CD8-positive, alpha-beta memory T cell (primary cell): ENCODE measurements around the gene MYO15A. TPM values are rescaled to one million over a fixed set of nuclear protein-coding genes. Genes with fewer than 3 reads are reported as not detected.

Experiments
- CTCF ChIA-PET: fragments of 350-600 bp; sonication (Branson Sonifier 250); formaldehyde crosslinking; loops from one replicate; lab custom pipeline; 2021; ENCODE audit warnings: antibody characterized with exemption; lab: Charles Lee
- POLR2A ChIA-PET: fragments of 350-600 bp; sonication (Branson Sonifier 250); formaldehyde crosslinking; loops from one replicate; lab custom pipeline; 2021; ENCODE audit warnings: antibody characterized with exemption; lab: Charles Lee
- DNase-seq, 5 donors: peaks; one replicate each; pipeline versions ENCODE4 v3.0.0 to v3.0.0-alpha.2; 2020 to 2022; ENCODE audit warnings: mixed read lengths in 1 of 5
- H3K27ac ChIP-seq: one replicate; pipeline ENCODE4 v1.7.0; 2013; ENCODE audit warnings: low read depth, mild to moderate bottlenecking, low read length, moderate library complexity
- H3K27me3 ChIP-seq: 2 replicates; pipeline ENCODE4 v1.7.0; 2013; ENCODE audit warnings: low read length, mild to moderate bottlenecking; ENCODE audit not compliant: insufficient read depth, poor library complexity, severe bottlenecking
- H3K36me3 ChIP-seq: 2 replicates; pipeline ENCODE4 v1.7.0; 2013; ENCODE audit warnings: mild to moderate bottlenecking, low read length, moderate library complexity; ENCODE audit not compliant: insufficient read depth
- H3K4me1 ChIP-seq: 2 replicates; pipeline ENCODE4 v1.7.0; 2013; ENCODE audit warnings: mild to moderate bottlenecking, low read length, moderate library complexity; ENCODE audit not compliant: insufficient read depth
- H3K4me3 ChIP-seq: 2 replicates; pipeline ENCODE4 v1.7.0; 2013; ENCODE audit warnings: mild to moderate bottlenecking, low read length
- H3K9me3 ChIP-seq: 2 replicates; pipeline ENCODE4 v1.7.0; 2013; ENCODE audit warnings: mild to moderate bottlenecking, low read length
- H3K27ac Mint-ChIP-seq, 8 donors: one replicate each; pipeline ENCODE4 v1.8.0; 2020 to 2021; ENCODE audit warnings: mixed read lengths in 8 of 8, mild to moderate bottlenecking in 6 of 8, inconsistent platforms in 3 of 8, moderate library complexity in 3 of 8
- H3K27me3 Mint-ChIP-seq, 2 donors: one replicate each; pipeline ENCODE4 v1.8.0; 2020 to 2021; ENCODE audit warnings: mixed read lengths in 2 of 2, mild to moderate bottlenecking in 1 of 2, moderate library complexity in 1 of 2
- H3K36me3 Mint-ChIP-seq, 3 donors: one replicate each; pipeline ENCODE4 v1.8.0; 2020 to 2021; ENCODE audit warnings: mixed read lengths in 3 of 3, inconsistent platforms in 1 of 3, mild to moderate bottlenecking in 1 of 3
- H3K4me1 Mint-ChIP-seq, 3 donors: one replicate each; pipeline ENCODE4 v1.8.0; 2020 to 2021; ENCODE audit warnings: mixed read lengths in 3 of 3, inconsistent platforms in 1 of 3, mild to moderate bottlenecking in 1 of 3
- H3K4me3 Mint-ChIP-seq, 7 donors: one replicate each; pipeline ENCODE4 v1.8.0; 2020 to 2021; ENCODE audit warnings: mixed read lengths in 7 of 7, mild to moderate bottlenecking in 6 of 7, moderate library complexity in 4 of 7, inconsistent platforms in 2 of 7
- H3K9me3 Mint-ChIP-seq, 5 donors: one replicate each; pipeline ENCODE4 v1.8.0; 2020 to 2022; ENCODE audit warnings: mixed read lengths in 5 of 5, mild to moderate bottlenecking in 3 of 5, moderate library complexity in 2 of 5, inconsistent platforms in 1 of 5
- polyA plus RNA-seq: library from polyadenylated mRNA; unstranded; fragments of 300-500 nt; fragmentation: Illumina TruSeq; gene quantifications from one replicate; pipeline ENCODE4 v1.2.3, GENCODE V29; 2021
- total RNA-seq, 2 experiments: library from RNA; stranded (reverse); gene quantifications; one replicate each; pipeline ENCODE4 v1.2.3, GENCODE V29; 2021

Gene MYO15A
- total and polyA plus RNA-seq, 3 experiments from 2014 or later, result 0.31 to 0.54 (median 0.35) TPM

- no peaks in the 10 kb centered on the region for H3K4me1 ChIP-seq
- H3K27ac Mint-ChIP-seq, result no peak overlapping the region
- H3K4me3 ChIP-seq, result no peak overlapping the region
- H3K4me3 Mint-ChIP-seq, result no peak overlapping the region
- no peaks in the 10 kb centered on the region for H3K36me3 Mint-ChIP-seq
- no peaks in the 10 kb centered on the region for H3K27me3 ChIP-seq
- ChIA-PET POLR2A (interaction anchor here (0.5 kb wide), 1 partner anchor 10 kb away, joined by 5 read pairs; no protein-coding TSS in a partner anchor), CTCF (no interaction called here)
- H3K27ac ChIP-seq, result peak overlapping the region; percentile 4
- H3K9me3 ChIP-seq, result no peaks in the 10 kb centered on the region
- DNase-seq, result no peak
- no peaks in the 10 kb centered on the region for H3K4me1 Mint-ChIP-seq
- H3K9me3 Mint-ChIP-seq, result no peaks in the 10 kb centered on the region
- H3K27me3 Mint-ChIP-seq, result no peaks in the 10 kb centered on the region
- no peaks in the 10 kb centered on the region for H3K36me3 ChIP-seq
Measured at GRCh38 chr17:18172531-18173278, 64.1 kb downstream of the MYO15A start.

- peak overlapping the region in 1 of 8 donors; percentile 22 for H3K27ac Mint-ChIP-seq
- ChIA-PET POLR2A (no interaction called here), CTCF (no interaction called here)
Measured at GRCh38 chr17:18173740-18174139, 65.2 kb downstream of the MYO15A start.

GRCh38 chr17:18176176-18176575 lies 67.6 kb downstream of the MYO15A start:
- Mint-ChIP-seq H3K9me3 (no peaks in the 10 kb centered on the region), H3K27me3 (no peaks in the 10 kb centered on the region), H3K27ac (peak overlapping the region in 1 of 8 donors; percentile 18), H3K36me3 (no peaks in the 10 kb centered on the region), H3K4me1 (no peaks in the 10 kb centered on the region), H3K4me3 (no peak overlapping the region)
- Histone ChIP-seq H3K36me3 (no peaks in the 10 kb centered on the region), H3K4me1 (no peaks in the 10 kb centered on the region), H3K9me3 (no peaks in the 10 kb centered on the region), H3K4me3 (no peak overlapping the region), H3K27me3 (no peaks in the 10 kb centered on the region), H3K27ac (no peak overlapping the region)
- ChIA-PET POLR2A (no interaction called here), CTCF (no interaction called here)
- no peak for DNase-seq

More at GRCh38 chr17:18173740-18174139, 65.2 kb downstream of the MYO15A start:
- Mint-ChIP-seq H3K36me3 (no peaks in the 10 kb centered on the region), H3K4me3 (no peak overlapping the region), H3K27me3 (no peaks in the 10 kb centered on the region), H3K9me3 (no peaks in the 10 kb centered on the region), H3K4me1 (no peaks in the 10 kb centered on the region)
- H3K4me1 ChIP-seq, result no peaks in the 10 kb centered on the region
- no peaks in the 10 kb centered on the region for H3K9me3 ChIP-seq
- H3K4me3 ChIP-seq, result no peak overlapping the region
- H3K27ac ChIP-seq, result no peak overlapping the region
- DNase-seq, result no peak
- no peaks in the 10 kb centered on the region for H3K27me3 ChIP-seq
- no peaks in the 10 kb centered on the region for H3K36me3 ChIP-seq

- POLR2A ChIA-PET, result no interaction called here
- CTCF ChIA-PET, result no interaction called here
- H3K9me3 ChIP-seq, result no peaks in the 10 kb centered on the region
- H3K36me3 ChIP-seq, result no peaks in the 10 kb centered on the region
- no peak for DNase-seq
- peaks cover 0 to 7% (median 3%) of the 10 kb centered on the region in 3 donors for H3K4me1 Mint-ChIP-seq
- H3K27me3 Mint-ChIP-seq, result no peaks in the 10 kb centered on the region
- no peaks in the 10 kb centered on the region for H3K27me3 ChIP-seq
- no peak overlapping the region for H3K27ac Mint-ChIP-seq
- H3K4me3 Mint-ChIP-seq, result no peak overlapping the region
- H3K27ac ChIP-seq, result no peak overlapping the region
- no peaks in the 10 kb centered on the region for H3K9me3 Mint-ChIP-seq
- H3K36me3 Mint-ChIP-seq, result no peaks in the 10 kb centered on the region
- no peak overlapping the region for H3K4me3 ChIP-seq
- H3K4me1 ChIP-seq, result peaks cover 4% of the 10 kb centered on the region
Measured at GRCh38 chr17:18177133-18177532, 68.6 kb downstream of the MYO15A start.

GRCh38 chr17:18177722-18178121 lies 69.2 kb downstream of the MYO15A start:
- Mint-ChIP-seq H3K27me3 (no peaks in the 10 kb centered on the region), H3K4me3 (no peak overlapping the region), H3K27ac (no peak overlapping the region), H3K36me3 (no peaks in the 10 kb centered on the region), H3K9me3 (no peaks in the 10 kb centered on the region), H3K4me1 (peaks cover 1 to 11% (median 6%) of the 10 kb centered on the region in 3 donors)
- no peaks in the 10 kb centered on the region for H3K36me3 ChIP-seq
- DNase-seq, result no peak
- POLR2A ChIA-PET, result no interaction called here
- H3K27me3 ChIP-seq, result no peaks in the 10 kb centered on the region
- no peaks in the 10 kb centered on the region for H3K9me3 ChIP-seq
- H3K4me1 ChIP-seq, result peaks cover 10% of the 10 kb centered on the region
- CTCF ChIA-PET, result no interaction called here
- H3K27ac ChIP-seq, result no peak overlapping the region
- H3K4me3 ChIP-seq, result no peak overlapping the region

GRCh38 chr17:18179196-18179595 lies 70.6 kb downstream of the MYO15A start:
- ChIA-PET CTCF (no interaction called here), POLR2A (no interaction called here)
- H3K9me3 Mint-ChIP-seq, result no peaks in the 10 kb centered on the region
- Histone ChIP-seq H3K9me3 (no peaks in the 10 kb centered on the region), H3K27ac (no peak overlapping the region), H3K4me1 (peaks cover 10% of the 10 kb centered on the region), H3K4me3 (no peak overlapping the region), H3K27me3 (no peaks in the 10 kb centered on the region), H3K36me3 (no peaks in the 10 kb centered on the region)
- H3K27ac Mint-ChIP-seq, result peak overlapping the region in 2 of 8 donors; percentile 18 to 43
- peaks cover 0 to 6% (median 0%) of the 10 kb centered on the region in 3 donors for H3K36me3 Mint-ChIP-seq
- no peaks in the 10 kb centered on the region for H3K27me3 Mint-ChIP-seq
- no peak for DNase-seq
- H3K4me1 Mint-ChIP-seq, result peaks cover 2 to 11% (median 6%) of the 10 kb centered on the region in 3 donors
- peak overlapping the region in 2 of 7 donors; percentile 25 to 67 for H3K4me3 Mint-ChIP-seq

GRCh38 chr17:18179804-18180203 lies 71.2 kb downstream of the MYO15A start:
- Mint-ChIP-seq H3K27me3 (peaks cover 0 to under 1% of the 10 kb centered on the region in 2 donors), H3K4me1 (peaks cover 4 to 12% (median 11%) of the 10 kb centered on the region in 3 donors), H3K27ac (peak overlapping the region in 2 of 8 donors; percentile 18 to 55), H3K36me3 (peaks cover 0 to 12% (median under 1%) of the 10 kb centered on the region in 3 donors), H3K4me3 (peak overlapping the region in 2 of 7 donors; percentile 32 to 67), H3K9me3 (no peaks in the 10 kb centered on the region)
- Histone ChIP-seq H3K36me3 (no peaks in the 10 kb centered on the region), H3K27ac (no peak overlapping the region), H3K27me3 (no peaks in the 10 kb centered on the region), H3K9me3 (no peaks in the 10 kb centered on the region), H3K4me3 (no peak overlapping the region), H3K4me1 (peaks cover 10% of the 10 kb centered on the region)
- no peak for DNase-seq
- ChIA-PET CTCF (no interaction called here), POLR2A (interaction anchor here (0.5 kb wide), 1 partner anchor 10 kb away, joined by 4 read pairs; no protein-coding TSS in a partner anchor)

- Histone ChIP-seq H3K4me1 (peaks cover 26% of the 10 kb centered on the region), H3K9me3 (no peaks in the 10 kb centered on the region), H3K27me3 (no peaks in the 10 kb centered on the region), H3K36me3 (no peaks in the 10 kb centered on the region), H3K27ac (peak overlapping the region; percentile 97), H3K4me3 (no peak overlapping the region)
- peaks cover 0 to 22% (median 5%) of the 10 kb centered on the region in 3 donors for H3K36me3 Mint-ChIP-seq
- CTCF ChIA-PET, result interaction anchor here (1.5 kb wide), 1 partner anchor 11 kb away, joined by 4 read pairs; no protein-coding TSS in a partner anchor
- peaks cover 20 to 27% (median 25%) of the 10 kb centered on the region in 3 donors for H3K4me1 Mint-ChIP-seq
- peak overlapping the region in 5 of 7 donors; percentile 94 to 98 (median 95) for H3K4me3 Mint-ChIP-seq
- DNase-seq, result no peak
- H3K9me3 Mint-ChIP-seq, result no peaks in the 10 kb centered on the region
- peaks cover 0 to 1% of the 10 kb centered on the region in 2 donors for H3K27me3 Mint-ChIP-seq
- H3K27ac Mint-ChIP-seq, result peak overlapping the region; percentile 97 to 100 (median 99)
- POLR2A ChIA-PET, result interaction anchor here (0.6 kb wide), 1 partner anchor 426 kb away, joined by 3 read pairs; no protein-coding TSS in a partner anchor
Measured at GRCh38 chr17:18181358-18181757, 72.8 kb downstream of the MYO15A start.
